GM18498 (cell line): Measurements from ENCODE around the gene TAP2.

Experiments used
- ATAC-seq: cut with Tn5 transposase; IDR thresholded peaks from one replicate; pipeline ENCODE4 v1.9.1; 2021; ENCODE audit warnings: mild to moderate bottlenecking, moderate library complexity; ENCODE audit not compliant: unreplicated experiment

Gene TAP2

DNA sequence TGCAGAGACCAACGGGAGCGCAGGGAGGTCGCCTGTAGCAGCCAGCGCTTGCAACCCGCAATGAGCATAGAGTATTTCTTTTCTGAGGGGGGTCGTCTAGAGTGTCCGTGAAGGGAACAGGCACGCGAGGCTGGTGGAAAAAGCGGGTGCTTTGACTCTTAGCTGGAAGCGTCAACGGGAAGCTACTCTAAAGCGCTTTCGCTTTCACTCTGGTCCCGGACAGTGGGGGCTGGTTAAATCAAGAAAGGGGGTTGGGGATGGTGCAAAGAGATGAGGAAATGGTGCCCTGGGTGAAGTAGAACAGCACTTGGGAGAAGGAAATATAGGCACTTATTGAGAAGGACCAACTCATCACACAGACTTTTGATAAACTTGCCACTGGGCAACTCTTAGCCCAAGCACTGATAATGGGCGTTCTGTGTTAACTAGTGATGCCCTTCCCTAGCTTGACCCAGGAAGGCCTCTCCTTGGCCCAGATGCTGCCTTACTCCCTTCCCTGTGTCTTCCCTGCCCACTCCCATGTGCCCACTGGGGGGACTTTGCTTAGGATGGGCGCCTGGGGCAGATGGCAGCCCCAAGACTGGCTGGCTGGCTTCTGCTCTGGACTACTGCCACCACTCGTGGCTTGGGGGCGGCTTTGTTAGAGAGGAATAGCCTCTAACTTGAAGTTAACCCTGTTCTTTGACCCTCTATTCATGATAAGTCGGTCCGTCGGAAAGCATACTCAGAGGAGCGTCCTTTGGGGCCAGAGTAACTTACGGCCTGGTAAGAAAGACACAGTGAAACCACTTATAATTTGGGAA, 16.0 kb upstream of the TAP2 start:
- ATAC-seq: peak; percentile 18

GRCh38 chr6:32853541-32854375, 15.2 kb upstream of the TAP2 start, which contains the start of the genes PSMB9 and TAP1:
TSS of gene PSMB9 (plus strand) at chr6:32854192. CDS start at chr6:32854230, 38 bp downstream.
TSS of gene TAP1 (minus strand) at chr6:32853704. CDS start at chr6:32853636, 68 bp downstream.
- peak; percentile 81 for ATAC-seq

DNA sequence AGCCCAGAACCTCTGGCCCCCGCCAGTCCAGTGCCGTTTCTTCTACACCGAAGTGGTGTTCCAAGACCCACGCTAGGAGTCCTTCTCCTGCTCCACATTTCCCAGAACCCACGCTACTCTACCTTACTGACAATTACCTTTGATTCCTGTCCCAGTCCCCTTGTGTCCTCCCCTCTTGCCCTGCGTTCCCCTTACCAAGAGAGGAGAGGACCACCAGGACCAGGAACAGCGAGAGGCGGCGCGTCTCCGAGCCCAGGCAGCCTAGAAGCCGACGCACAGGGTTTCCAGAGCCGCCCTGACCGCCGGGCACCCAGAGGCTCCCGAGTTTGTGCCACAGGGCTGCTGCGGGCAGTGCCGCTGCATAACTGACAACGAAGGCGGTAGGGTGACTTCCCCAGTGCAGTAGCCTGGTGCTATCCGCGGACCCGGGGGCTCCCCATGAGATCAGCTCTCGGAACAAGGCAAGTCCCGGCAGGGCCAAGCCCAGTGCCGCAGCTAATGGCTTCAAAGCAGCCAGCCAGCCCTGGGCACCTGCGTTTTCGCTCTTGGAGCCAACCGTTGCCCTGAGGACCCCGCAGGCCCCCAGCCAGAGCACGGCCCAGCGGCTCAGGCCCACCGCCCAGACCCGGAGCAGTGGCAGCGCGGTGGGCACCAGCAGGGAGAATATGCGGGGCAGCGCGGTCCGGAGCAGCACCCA, 14.5 kb upstream of the TAP2 start:
- ATAC-seq: peak; percentile 16

DNA sequence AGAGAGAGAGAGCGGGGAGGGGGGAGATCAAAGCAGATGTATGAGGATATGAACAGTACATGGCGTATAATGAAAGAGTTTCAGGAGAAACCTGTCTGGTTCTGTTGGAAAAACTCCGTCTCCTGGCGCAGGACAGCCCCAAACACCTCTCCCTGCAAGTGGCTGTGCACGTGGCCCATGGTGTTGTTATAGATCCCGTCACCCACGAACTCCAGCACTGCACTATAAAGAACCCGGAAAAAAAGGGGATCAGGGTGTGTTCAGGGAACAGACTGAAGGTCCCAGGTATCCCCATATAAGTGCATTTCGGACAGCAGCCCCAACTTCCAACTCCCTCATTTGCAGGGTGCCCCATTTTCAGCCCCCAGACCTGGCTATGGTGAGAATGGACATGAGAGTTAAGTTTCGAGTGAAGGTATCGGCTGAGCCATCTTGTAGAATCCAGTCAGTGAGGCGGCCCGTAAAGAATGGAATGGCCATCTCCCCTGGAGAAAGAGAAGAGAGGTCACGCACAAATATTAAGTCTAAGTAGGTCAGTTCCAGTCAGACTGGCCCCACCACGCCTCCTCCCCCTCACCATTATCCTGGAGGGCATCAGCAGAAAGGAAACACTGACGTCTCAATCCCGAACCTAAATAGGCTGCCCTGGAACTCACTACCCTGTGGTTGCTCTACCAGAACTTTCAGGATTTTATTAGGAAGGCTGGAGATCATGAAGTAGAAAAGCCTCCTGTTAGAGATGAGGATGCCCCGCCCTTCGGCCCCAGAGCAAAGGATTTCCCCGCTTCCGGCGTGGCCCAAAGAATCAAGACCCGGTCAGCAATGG, 13.7 kb upstream of the TAP2 start:
- no peak for ATAC-seq

DNA sequence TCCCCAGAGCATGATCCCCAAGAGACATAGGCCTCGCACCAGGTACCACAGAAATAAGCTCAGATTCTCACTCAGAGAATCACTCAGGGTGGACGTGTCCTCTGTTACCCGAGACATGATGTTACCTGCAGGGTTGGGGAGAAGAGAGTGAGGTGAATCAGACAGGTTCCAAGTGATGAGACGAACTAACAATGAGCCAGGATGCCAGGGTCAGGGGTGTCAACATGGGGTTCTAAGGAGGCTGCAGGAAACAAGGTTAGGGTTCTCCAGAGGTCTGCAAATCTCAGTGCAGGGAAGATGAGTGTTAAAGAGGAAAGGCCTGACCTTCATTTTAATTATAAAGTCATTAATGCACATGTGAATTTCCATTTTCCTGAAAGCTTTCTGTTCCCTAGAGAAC, 12.5 kb upstream of the TAP2 start:
- ATAC-seq: no peak

GRCh38 chr6:32849126-32849525, 10.6 kb upstream of the TAP2 start:
- no peak for ATAC-seq

- no peak for ATAC-seq
Measured at GRCh38 chr6:32847795-32848194, 9.3 kb upstream of the TAP2 start.

DNA sequence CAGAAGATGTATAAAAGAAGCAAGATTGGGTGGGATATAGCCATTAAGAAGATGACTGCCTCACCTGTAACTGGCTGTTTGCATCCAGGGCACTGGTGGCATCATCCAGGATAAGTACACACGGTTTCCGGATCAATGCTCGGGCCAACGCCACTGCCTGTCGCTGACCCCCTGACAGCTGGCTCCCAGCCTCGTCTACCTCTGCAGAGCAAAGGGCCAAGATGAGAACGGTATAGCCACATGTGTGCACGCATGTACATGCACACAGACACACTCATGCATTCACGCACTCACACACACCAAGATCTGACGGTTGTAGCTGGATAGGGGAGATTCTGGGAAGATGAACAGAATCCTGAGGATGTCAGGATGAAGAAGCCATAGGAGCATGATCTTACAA, 8.5 kb upstream of the TAP2 start:
- ATAC-seq: no peak

- ATAC-seq: no peak
Measured at GRCh38 chr6:32845384-32845884, 6.9 kb upstream of the TAP2 start.

GRCh38 chr6:32844839-32845383, 6.4 kb upstream of the TAP2 start:
- no peak for ATAC-seq

DNA sequence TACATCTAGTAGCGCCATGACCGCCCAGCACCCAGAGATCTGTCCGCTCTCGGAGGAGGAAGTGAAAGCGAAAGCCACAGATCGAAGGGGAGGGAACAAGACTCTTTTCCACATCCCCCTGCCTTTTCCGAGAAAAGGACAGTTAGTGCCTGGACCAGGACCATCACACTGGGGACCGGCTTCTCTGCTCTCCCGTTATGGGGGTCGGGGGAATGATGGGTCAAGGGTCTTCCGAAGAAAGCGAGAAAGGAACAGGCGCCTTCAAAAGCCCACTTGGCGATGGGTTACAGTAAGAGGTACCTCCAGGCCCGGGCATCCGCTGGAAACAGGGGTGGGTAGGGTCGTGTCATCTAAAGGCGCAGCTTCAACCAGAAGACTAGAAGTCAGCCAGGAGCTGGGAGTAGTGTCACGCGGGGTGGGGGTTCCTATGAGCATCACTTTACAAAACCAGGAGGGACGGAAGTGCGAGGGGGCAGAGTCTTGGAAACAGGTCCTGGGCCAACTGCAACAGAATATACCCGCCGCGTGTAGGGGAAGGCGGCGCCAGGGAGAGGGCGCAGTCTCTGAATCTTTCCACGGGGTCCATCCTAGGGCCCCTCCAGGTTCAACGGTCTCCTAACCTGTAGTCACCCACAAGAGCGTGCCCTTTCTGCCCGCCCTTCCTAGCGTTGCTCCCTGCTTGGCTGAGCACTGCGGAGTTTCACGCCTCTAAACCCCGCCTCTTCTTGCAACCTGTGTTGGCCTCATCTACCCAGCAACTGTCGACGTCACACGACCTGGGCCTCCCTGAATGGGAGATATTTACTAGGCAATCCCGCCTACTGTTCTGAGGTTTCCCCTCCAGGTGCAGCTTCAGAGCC, 5.7 kb upstream of the TAP2 start, which contains the start of gene PSMB8:
Gene PSMB8, minus strand, starts transcription at position 69 of the 860 bp plus-strand sequence. Its CDS starts 51 bp downstream, at position 18.
- peak; percentile 73 for ATAC-seq

GRCh38 chr6:32843331-32843978, 4.9 kb upstream of the TAP2 start:
- no peak for ATAC-seq

DNA sequence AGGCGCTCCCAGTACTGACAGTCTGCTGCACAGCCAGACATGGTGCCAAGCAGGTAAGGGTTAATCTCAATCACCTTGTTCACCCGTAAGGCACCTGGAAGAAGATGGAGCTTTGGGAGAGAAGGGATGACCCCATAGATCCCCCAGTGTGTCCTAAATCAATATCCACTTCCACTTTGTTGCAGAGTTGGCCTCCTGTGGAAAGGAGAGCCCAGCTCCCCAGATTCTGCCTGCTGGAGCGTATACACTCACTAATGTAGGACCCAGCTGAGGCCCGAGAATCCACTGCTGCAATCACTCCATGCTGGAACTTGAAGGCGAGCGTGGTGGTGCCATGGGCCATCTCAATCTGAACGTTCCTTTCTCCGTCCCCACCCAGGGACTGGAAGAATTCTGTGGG, 4.2 kb upstream of the TAP2 start:
- ATAC-seq: no peak

GRCh38 chr6:32842021-32842650, 3.6 kb upstream of the TAP2 start:
- no peak for ATAC-seq

DNA sequence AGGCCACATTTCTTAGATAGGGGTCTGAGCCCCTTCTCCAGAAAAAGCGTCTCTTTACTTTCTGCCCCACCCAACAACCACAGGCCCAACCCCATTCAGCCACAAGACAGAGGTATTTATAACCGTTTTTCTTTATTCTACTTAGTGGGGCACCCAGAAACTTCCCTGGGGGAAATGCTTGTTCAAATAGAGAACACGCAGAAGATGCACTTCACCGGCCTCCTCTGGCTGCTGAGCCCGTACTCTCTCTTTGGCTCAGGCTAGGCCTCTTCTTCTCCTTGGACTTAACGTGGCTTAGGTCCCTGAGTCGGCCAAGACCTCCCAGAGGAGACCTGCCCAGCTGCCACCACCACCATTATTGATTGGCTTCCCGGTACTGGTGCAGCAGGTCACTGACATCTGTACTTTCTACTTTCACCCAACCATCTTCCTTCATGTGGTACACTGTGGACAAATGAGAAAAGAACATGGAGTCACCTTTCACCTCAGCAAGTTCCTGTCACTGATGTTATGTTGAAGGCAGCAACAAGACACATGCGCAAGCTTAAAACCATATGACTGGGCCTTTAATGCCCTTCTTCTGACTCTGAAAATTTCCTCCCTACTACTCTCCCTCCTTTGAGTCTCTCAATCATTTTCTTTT, 2.2 kb upstream of the TAP2 start:
- ATAC-seq: no peak

DNA sequence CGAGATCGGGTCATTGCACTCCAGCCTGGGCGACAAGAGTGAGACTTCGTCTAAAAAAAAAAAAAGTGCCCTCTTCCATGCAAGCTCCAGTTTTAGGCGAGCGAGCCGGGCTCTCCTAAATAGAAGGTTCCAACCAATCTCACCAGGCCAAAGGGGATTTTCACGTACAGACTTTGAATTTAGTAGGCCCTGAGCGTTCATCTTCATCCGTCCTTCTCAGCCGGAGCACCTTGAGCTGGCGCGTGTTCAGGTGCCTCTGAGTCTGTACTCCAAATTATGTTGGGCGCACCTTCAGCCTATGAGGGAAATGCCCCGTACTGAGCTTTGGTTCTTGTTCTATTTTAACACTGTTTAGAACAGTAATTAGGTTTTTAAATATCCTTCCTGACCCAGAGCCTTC, 817 bp upstream of the TAP2 start:
- ATAC-seq: no peak

GRCh38 chr6:32837651-32838113, 857 bp downstream of the TAP2 start:
- no peak for ATAC-seq
